ENCODE results near the gene TRAPPC12. TPM values are rescaled to one million over a fixed set of nuclear protein-coding genes. Genes with fewer than 3 reads are reported as not detected.

Gene TRAPPC12
- total RNA-seq: 10 to 100 TPM; 66.5 to 80.4 TPM
- 46.1 to 81.8 reads per million in 2 donors for total RNA-seq

GRCh38 chr2:3379647-3380534 is at the start of gene TRAPPC12:
TSS of gene TRAPPC12 (plus strand) at chr2:3379694. CDS start at chr2:3387624, 7,930 bp downstream.
- ATAC-seq (peak; percentile 82), DNase-seq (peak; percentile 85 to 89 (median 86))
- Mint-ChIP-seq H3K27ac (peak within 1 kb of the TSS; percentile 95), H3K4me3 (peak within 1 kb of the TSS; percentile 92), H3K27me3 (no peaks in the 10 kb centered on the region), H3K4me1 (peaks cover 32% of the 10 kb centered on the region), H3K36me3 (ENCODE audit: low read depth) (peaks cover 3% of the 10 kb centered on the region)
- H3K9me3 ChIP-seq (ENCODE audit: control insufficient read depth, low read length, poor library complexity, severe bottlenecking): no peaks in the 10 kb centered on the region

- H3K4me1 Mint-ChIP-seq: peaks cover 20% of the 10 kb centered on the region
- DNase-seq: no peak
- ATAC-seq: no peak
- no peaks in the 10 kb centered on the region for H3K27me3 Mint-ChIP-seq
- no peaks in the 10 kb centered on the region for H3K9me3 ChIP-seq (ENCODE audit: control insufficient read depth, low read length, poor library complexity, severe bottlenecking)
- no peak overlapping the region for H3K27ac Mint-ChIP-seq
- H3K4me3 Mint-ChIP-seq: no peak overlapping the region
- peaks cover 22% of the 10 kb centered on the region for H3K36me3 Mint-ChIP-seq (ENCODE audit: low read depth)
Measured at GRCh38 chr2:3332133-3332532, 47.4 kb upstream of the TRAPPC12 start.

GRCh38 chr2:3334392-3335345 is 44.8 kb upstream of the TRAPPC12 start:
- Mint-ChIP-seq H3K27ac (no peak overlapping the region), H3K36me3 (ENCODE audit: low read depth) (peaks cover 25% of the 10 kb centered on the region)

GRCh38 chr2:3336844-3337243 is 42.6 kb upstream of the TRAPPC12 start:
- Mint-ChIP-seq H3K4me1 (peaks cover 4% of the 10 kb centered on the region), H3K4me3 (no peak overlapping the region), H3K36me3 (ENCODE audit: low read depth) (peaks cover 14% of the 10 kb centered on the region), H3K27me3 (no peaks in the 10 kb centered on the region), H3K27ac (no peak overlapping the region)
- no peaks in the 10 kb centered on the region for H3K9me3 ChIP-seq (ENCODE audit: control insufficient read depth, low read length, poor library complexity, severe bottlenecking)
- no peak for DNase-seq
- no peak for ATAC-seq

More at GRCh38 chr2:3334392-3335345, 44.8 kb upstream of the TRAPPC12 start:
- Mint-ChIP-seq H3K4me3 (no peak overlapping the region), H3K27me3 (no peaks in the 10 kb centered on the region), H3K4me1 (peaks cover 16% of the 10 kb centered on the region)
- H3K9me3 ChIP-seq (ENCODE audit: control insufficient read depth, low read length, poor library complexity, severe bottlenecking): no peaks in the 10 kb centered on the region
- DNase-seq (no peak), ATAC-seq (no peak)

- no peaks in the 10 kb centered on the region for H3K27me3 Mint-ChIP-seq
- peaks cover 2% of the 10 kb centered on the region for H3K4me1 Mint-ChIP-seq
- no peak for DNase-seq
- no peak for ATAC-seq
- H3K4me3 Mint-ChIP-seq: no peak overlapping the region
- no peaks in the 10 kb centered on the region for H3K9me3 ChIP-seq (ENCODE audit: control insufficient read depth, low read length, poor library complexity, severe bottlenecking)
- H3K36me3 Mint-ChIP-seq (ENCODE audit: low read depth): peaks cover 10% of the 10 kb centered on the region
- peak overlapping the region; percentile 16 for H3K27ac Mint-ChIP-seq
Measured at GRCh38 chr2:3338340-3338739, 41.2 kb upstream of the TRAPPC12 start.

GRCh38 chr2:3340144-3340543 is 39.4 kb upstream of the TRAPPC12 start:
- Mint-ChIP-seq H3K4me3 (no peak overlapping the region), H3K4me1 (peaks cover 2% of the 10 kb centered on the region), H3K36me3 (ENCODE audit: low read depth) (peaks cover 10% of the 10 kb centered on the region), H3K27me3 (no peaks in the 10 kb centered on the region), H3K27ac (no peak overlapping the region)
- DNase-seq (no peak), ATAC-seq (no peak)
- H3K9me3 ChIP-seq (ENCODE audit: control insufficient read depth, low read length, poor library complexity, severe bottlenecking): no peaks in the 10 kb centered on the region

- H3K9me3 ChIP-seq (ENCODE audit: control insufficient read depth, low read length, poor library complexity, severe bottlenecking): no peaks in the 10 kb centered on the region
- Mint-ChIP-seq H3K4me1 (peaks cover 2% of the 10 kb centered on the region), H3K36me3 (ENCODE audit: low read depth) (peaks cover 5% of the 10 kb centered on the region), H3K27ac (peak overlapping the region; percentile 24), H3K4me3 (no peak overlapping the region), H3K27me3 (no peaks in the 10 kb centered on the region)
- ATAC-seq: no peak
- DNase-seq: no peak
Measured at GRCh38 chr2:3341336-3341735, 38.2 kb upstream of the TRAPPC12 start.

- ATAC-seq (no peak), DNase-seq (no peak)
- Mint-ChIP-seq H3K27me3 (no peaks in the 10 kb centered on the region), H3K27ac (no peak overlapping the region), H3K4me3 (no peak overlapping the region), H3K4me1 (peaks cover 5% of the 10 kb centered on the region), H3K36me3 (ENCODE audit: low read depth) (peaks cover 3% of the 10 kb centered on the region)
- no peaks in the 10 kb centered on the region for H3K9me3 ChIP-seq (ENCODE audit: control insufficient read depth, low read length, poor library complexity, severe bottlenecking)
Measured at GRCh38 chr2:3342324-3342723, 37.2 kb upstream of the TRAPPC12 start.

GRCh38 chr2:3343012-3343411 is 36.5 kb upstream of the TRAPPC12 start:
- H3K4me1 Mint-ChIP-seq: peaks cover 5% of the 10 kb centered on the region
- DNase-seq (no peak), ATAC-seq (no peak)
- no peak overlapping the region for H3K4me3 Mint-ChIP-seq
- H3K9me3 ChIP-seq (ENCODE audit: control insufficient read depth, low read length, poor library complexity, severe bottlenecking): no peaks in the 10 kb centered on the region
- H3K27me3 Mint-ChIP-seq: no peaks in the 10 kb centered on the region
- peaks cover 6% of the 10 kb centered on the region for H3K36me3 Mint-ChIP-seq (ENCODE audit: low read depth)
- H3K27ac Mint-ChIP-seq: no peak overlapping the region

- peak overlapping the region; percentile 21 for H3K27ac Mint-ChIP-seq
- peaks cover 5% of the 10 kb centered on the region for H3K4me1 Mint-ChIP-seq
- H3K36me3 Mint-ChIP-seq (ENCODE audit: low read depth): peaks cover 6% of the 10 kb centered on the region
- ATAC-seq: no peak
- H3K9me3 ChIP-seq (ENCODE audit: control insufficient read depth, low read length, poor library complexity, severe bottlenecking): no peaks in the 10 kb centered on the region
- no peak for DNase-seq
- H3K27me3 Mint-ChIP-seq: no peaks in the 10 kb centered on the region
- no peak overlapping the region for H3K4me3 Mint-ChIP-seq
Measured at GRCh38 chr2:3344897-3345296, 34.6 kb upstream of the TRAPPC12 start.

- peaks cover 8% of the 10 kb centered on the region for H3K36me3 Mint-ChIP-seq (ENCODE audit: low read depth)
- H3K4me1 Mint-ChIP-seq: peaks cover 5% of the 10 kb centered on the region
- no peak overlapping the region for H3K27ac Mint-ChIP-seq
- no peak overlapping the region for H3K4me3 Mint-ChIP-seq
- DNase-seq: no peak
- ATAC-seq: no peak
- H3K27me3 Mint-ChIP-seq: no peaks in the 10 kb centered on the region
- H3K9me3 ChIP-seq (ENCODE audit: control insufficient read depth, low read length, poor library complexity, severe bottlenecking): no peaks in the 10 kb centered on the region
Measured at GRCh38 chr2:3345621-3346020, 33.9 kb upstream of the TRAPPC12 start.

GRCh38 chr2:3348767-3349166 is 30.7 kb upstream of the TRAPPC12 start:
- no peaks in the 10 kb centered on the region for H3K9me3 ChIP-seq (ENCODE audit: control insufficient read depth, low read length, poor library complexity, severe bottlenecking)
- peaks cover 5% of the 10 kb centered on the region for H3K4me1 Mint-ChIP-seq
- peaks cover 14% of the 10 kb centered on the region for H3K36me3 Mint-ChIP-seq (ENCODE audit: low read depth)
- ATAC-seq (no peak), DNase-seq (no peak)
- H3K27me3 Mint-ChIP-seq: no peaks in the 10 kb centered on the region
- H3K4me3 Mint-ChIP-seq: no peak overlapping the region
- no peak overlapping the region for H3K27ac Mint-ChIP-seq

GRCh38 chr2:3349211-3349693 is 30.2 kb upstream of the TRAPPC12 start:
- peaks cover 18% of the 10 kb centered on the region for H3K36me3 Mint-ChIP-seq (ENCODE audit: low read depth)
- peaks cover 5% of the 10 kb centered on the region for H3K4me1 Mint-ChIP-seq
- H3K27me3 Mint-ChIP-seq: no peaks in the 10 kb centered on the region
- no peaks in the 10 kb centered on the region for H3K9me3 ChIP-seq (ENCODE audit: control insufficient read depth, low read length, poor library complexity, severe bottlenecking)
- no peak for DNase-seq
- ATAC-seq: no peak
- H3K4me3 Mint-ChIP-seq: no peak overlapping the region
- no peak overlapping the region for H3K27ac Mint-ChIP-seq
